GM12801 (cell line): ENCODE results near the gene RCBTB2.

Experiments used
- TF ChIP-seq, protein P1 (sequence below): IDR thresholded peaks from one replicate; pipeline ENCODE4 v1.5.1; 2011; ENCODE audit warnings: control low read depth; ENCODE audit not compliant: insufficient read length; ENCODE audit errors: extremely low read depth

Gene RCBTB2

DNA sequence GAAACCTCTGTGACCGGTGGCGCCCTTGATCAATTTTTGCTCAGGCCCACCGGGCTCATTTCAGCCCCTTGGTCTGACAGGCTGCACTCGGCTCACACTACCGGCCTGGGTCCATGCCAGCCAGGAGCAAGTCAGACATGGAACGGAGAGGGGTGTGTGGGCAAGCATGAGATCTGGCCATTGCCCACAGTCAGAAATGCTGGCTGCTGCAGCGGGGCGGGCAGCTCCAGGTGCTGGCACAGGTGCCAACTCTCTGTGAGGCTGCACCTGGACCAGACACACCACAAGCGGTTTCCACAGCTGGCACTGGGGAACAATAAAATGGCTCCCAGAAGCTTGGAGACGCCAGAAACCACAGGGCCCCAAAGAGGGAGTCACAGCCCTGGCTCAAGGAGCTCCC, 76.3 kb downstream of the RCBTB2 start:
- TF ChIP-seq, protein P1, sequence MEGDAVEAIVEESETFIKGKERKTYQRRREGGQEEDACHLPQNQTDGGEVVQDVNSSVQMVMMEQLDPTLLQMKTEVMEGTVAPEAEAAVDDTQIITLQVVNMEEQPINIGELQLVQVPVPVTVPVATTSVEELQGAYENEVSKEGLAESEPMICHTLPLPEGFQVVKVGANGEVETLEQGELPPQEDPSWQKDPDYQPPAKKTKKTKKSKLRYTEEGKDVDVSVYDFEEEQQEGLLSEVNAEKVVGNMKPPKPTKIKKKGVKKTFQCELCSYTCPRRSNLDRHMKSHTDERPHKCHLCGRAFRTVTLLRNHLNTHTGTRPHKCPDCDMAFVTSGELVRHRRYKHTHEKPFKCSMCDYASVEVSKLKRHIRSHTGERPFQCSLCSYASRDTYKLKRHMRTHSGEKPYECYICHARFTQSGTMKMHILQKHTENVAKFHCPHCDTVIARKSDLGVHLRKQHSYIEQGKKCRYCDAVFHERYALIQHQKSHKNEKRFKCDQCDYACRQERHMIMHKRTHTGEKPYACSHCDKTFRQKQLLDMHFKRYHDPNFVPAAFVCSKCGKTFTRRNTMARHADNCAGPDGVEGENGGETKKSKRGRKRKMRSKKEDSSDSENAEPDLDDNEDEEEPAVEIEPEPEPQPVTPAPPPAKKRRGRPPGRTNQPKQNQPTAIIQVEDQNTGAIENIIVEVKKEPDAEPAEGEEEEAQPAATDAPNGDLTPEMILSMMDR = no peak

DNA sequence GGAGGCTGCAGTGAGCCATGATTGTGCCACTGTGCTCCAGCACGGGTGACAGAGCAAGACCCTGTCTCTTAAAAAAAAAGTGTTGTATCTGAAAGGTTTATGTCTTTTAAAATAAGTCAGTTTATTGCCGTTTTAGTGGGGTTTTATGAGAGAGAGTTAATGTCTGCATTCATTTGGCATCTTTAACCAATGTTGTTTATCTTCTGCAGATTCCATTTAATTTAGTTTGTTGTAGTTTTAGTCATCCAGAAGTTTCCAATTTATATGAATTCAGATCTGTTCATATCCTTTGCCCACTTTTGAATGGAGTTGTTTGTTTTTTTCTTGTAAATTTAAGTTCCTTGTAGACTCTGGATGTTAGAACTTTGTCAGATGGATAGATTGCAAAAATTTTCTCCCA, 83.2 kb downstream of the RCBTB2 start:
- TF ChIP-seq, protein P1 = no peak

DNA sequence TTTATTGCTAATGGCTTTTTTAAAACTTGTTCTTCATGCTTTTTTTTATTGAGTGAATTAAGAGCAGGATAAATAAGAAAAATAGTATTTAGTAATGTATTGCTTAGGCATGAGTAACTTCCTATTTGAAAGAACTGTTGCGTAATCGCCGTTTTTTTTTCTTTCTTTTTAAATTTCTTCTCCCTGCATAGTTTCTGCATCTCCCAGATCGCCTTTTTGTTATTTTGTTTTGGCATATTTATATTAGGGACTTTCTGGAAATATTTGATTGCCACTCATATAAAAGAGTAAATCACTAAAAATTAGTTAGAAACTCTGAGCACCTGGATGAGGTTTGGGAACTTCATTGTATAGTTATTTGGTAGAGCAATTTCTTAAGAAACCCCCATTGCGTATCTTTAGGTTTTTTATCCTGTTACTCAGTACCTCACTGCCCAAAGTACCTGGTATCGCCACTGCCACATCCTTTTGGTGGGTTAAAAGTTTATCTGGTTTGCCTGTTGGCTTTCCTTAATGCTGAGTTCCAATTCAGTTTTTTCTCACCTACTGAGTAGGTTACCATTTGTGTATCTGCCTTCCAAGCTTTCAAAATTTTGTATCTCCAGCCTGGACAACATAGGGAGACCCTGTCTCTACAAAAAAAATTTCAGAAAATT, 83.8 kb downstream of the RCBTB2 start:
- TF ChIP-seq, protein P1 = no peak

DNA sequence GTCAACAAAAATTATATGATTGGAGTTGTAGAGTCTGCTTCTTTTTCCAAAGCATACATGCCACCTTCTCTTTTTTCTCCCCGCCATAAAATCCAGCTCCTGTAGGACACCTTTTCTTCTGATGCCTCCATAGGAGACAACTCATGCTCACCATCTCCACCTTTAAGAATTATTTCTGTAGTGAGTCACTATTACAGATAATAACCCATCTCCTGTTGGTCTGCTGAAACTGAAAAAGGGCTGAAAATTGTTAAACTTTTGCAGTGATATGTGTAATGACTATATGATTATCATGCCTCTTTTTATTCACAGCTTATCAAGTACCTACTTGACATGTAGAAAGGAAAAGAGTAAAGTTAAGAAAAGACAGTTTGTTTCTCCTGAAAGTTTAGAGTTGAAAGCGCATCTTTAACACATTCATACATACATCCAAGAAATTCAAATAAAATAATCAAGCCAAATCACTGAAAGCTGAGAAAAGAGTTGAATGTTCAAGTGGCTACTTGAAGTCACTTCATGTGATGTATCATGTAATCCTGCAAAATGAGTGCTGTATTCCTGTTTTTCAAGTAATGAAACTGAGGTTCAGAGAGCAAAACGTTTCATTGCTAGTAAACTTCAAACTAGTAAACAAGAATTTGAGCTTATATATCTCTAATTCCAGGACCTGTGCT, 84.5 kb downstream of the RCBTB2 start:
- TF ChIP-seq, protein P1 = no peak

DNA sequence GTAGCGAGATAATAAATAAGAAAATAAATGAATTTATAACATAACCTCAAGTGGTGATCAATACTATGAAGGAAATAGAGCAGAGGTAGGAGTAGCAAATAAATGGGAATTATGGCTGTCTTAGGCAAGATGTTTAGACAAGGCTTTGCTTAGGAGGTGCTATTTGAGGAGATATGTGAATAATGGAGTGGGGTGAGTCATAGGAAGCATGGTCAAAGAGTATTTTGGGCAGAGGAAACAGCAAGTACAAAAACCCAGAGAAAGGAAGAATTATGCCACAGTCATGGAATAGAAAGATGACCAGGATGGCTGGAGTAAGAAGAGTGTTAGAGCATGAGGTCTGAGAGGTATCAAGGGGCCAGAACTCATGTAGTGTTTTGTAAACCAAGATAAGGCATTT, 86.4 kb downstream of the RCBTB2 start:
- TF ChIP-seq, protein P1 = no peak

DNA sequence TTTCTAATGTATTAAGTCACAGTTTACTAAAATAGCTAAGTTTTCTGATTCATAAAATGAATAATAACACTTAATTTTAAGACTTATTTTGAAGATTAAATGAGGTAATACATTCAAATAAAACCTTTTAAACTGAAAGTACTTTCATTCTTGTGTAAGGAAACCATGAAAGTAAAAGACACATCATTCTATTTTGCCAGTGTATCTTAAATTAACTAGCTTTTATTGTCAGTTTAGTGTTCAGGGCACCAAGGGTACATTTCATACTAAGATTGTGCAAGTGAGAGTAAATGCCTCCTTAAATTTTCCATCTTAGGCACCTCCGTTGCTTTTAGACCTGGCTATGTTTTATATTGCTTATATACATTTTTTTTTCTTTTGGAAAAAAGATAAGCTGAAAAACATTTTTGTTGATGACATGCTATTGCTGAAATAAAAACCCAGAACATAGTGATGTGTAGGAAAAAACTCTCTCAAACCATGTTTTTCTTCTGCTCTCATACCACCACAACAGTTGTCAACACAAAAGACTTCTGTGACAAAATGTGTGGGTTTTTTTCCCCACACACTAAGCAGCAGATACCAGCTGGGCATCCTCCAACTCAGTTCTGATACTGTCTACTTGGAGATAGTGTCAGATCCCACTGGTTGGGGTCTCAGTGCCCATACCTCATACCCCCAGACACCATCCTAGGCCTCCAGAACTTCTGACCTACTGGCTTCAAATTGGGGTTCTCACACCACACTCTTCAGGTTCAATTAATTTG, 89.3 kb downstream of the RCBTB2 start:
- TF ChIP-seq, protein P1 = no peak
